GM11168 (cell line): Measurements from ENCODE around the gene CLDN3.
"Not testable (repeated sequence)": the region's sequence is repeated elsewhere in the genome, so short reads cannot be mapped to it uniquely, and the experiment has no call there.

Experiments used
- in situ Hi-C: fragments of 300-500 bp; cut with MboI; formaldehyde crosslinking; loops from one replicate; pipeline ENCODE4 v1.12.0; 2022; ENCODE audit warnings: low sequenced_read_pairs; ENCODE audit not compliant: unreplicated experiment

Gene CLDN3

DNA sequence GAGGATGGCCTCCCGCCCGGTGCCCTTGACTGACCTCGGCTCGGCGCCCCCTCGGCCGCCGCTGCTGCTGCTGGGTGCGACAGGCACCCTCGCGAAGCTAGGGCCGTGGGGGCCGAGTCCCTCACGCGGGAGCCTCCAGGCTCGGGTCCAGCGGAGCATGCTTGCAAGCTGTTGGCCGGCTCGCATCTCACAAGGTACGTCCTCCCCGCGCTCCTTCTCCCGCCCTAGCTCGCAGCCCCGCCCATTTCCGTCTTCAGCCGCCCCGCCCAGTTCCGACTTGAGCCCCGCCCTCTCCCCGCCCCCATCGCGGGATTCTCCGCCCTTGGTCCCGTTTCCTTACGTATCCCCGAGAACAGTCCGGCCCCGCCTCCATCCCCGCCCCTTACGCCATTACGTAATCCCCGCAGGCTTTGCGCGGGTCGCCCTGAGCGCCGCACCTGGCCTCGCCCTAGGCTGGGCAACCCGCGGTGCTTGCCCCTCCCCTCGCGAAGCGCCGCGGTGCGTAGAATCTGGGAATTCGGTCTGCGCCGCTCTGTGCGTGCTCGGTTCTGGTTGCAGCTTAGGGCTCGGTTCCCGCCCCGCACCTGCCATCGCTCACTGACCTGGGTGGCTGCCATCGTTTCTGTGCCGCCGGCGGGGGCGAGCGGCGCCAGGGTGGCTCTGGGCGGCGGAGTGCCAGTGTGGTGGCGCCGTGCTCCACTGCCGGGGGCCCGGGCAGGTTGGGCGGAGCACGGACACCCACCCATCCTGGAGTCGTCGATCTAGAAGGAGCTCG lies 31.3 kb downstream of the CLDN3 start, which contains the start of gene ABHD11:
ABHD11 (minus strand) TSS at position 191 of the 775 bp plus-strand sequence; CDS start at position 159, 32 bp downstream.
- in situ Hi-C loops, result no loop called here

DNA sequence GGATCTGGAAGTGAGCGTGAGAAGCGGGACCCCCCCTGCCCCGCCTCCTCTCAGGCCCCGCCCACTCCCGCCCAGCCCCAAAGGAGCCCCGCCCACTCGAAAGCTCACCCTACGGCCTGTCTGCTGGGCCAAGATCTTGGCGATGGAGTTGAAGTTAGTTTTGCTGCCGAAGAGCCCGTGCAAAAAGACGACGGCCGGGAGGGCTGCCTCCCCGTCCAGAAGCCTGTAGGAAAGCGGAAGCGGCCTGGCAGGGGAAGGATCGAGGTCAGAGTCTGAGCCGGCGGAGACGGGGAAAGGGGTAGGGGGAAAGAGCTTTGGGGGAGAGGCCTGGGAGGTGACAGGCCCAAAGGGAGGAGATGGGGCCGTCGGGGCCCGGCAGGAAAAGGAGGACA lies 31.9 kb downstream of the CLDN3 start:
- in situ Hi-C loops, result no loop called here

GRCh38 chr7:73737491-73738219 lies 32.4 kb downstream of the CLDN3 start:
- in situ Hi-C loops, result no loop called here

DNA sequence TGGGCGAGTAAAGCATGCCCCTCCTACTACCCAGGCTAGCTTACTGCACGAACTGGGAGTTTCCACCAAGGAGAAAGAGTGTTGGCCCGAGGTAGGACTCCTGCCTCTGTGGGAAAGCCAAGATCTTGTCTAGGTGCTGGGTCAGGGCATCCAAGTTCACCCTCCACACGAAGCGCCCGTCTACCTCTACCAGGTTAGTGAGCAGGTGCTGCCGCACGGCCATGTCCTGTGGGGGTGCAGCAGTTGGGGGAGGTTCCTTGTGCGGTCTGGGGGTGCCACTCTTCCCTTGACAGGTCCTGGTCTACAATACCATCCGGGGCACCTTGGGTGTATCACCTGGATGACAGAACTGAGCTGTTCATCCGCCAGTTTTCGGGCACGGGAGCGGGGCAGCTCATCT lies 33.2 kb downstream of the CLDN3 start:
- in situ Hi-C loops, result no loop called here

GRCh38 chr7:73735528-73735905 lies 34.6 kb downstream of the CLDN3 start:
- in situ Hi-C loops, result no loop called here

DNA sequence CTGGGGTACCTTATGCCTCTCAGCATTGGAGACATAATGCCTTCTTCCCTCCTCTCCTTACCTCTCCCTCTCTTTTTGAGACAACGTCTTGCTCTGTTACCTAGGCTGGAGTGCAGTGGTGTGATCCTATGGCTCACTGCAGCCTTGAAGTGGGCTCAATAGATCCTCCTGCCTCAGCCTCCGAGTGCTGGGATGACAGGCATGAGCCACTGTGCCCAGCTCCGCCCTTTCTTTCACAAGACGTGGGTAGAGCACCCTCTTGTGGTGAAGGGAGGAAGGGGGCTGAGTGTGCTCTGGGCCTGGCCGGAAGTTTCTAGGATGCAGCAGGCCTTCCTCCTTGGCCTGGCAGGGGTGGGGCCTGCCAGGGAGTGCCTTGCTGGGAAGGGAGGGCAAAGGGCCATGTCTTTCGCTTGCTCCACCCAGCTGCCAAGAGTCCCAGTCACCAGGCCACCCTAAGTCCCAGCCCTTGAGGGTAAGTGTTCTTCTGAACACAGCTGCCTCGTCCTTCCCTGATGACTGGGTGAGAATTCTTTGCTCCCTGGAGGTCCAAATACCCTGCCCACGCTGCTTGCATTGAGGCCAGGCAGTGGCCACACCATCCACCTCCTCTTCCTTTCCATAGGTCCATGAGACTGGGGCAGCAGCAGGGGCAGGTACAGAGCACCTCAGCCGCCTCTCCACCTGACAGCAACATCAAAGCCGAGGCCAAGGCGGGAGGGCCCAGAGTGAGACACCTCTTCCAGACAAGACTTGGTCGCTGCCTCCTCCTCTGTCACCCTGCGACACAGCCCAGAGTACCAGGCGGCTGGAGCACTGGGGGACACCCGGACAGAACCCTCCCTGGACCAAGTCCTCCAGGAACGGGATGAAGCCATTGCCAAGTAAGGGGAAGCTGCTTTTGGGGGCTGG lies 35.2 kb downstream of the CLDN3 start:
- in situ Hi-C loops, result no loop called here

DNA sequence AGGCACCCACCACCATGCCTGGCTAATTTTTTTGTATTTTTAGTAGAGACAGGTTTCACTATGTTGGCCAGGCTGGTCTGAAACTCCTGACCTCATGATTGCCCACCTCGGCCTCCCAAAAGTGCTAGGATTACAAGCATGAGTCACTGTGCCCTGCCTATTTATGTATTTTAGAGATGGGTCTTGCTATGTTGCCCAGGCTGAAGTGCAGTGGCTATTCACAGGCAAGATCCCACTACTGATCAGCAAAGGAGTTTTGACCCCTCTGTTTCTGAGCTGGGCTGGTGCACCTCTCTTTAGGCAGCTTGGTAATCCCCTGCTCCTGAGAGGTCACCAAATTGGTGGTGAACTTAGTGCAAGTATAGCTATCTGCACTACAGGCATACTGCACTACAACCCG lies 37.7 kb downstream of the CLDN3 start:
- in situ Hi-C loops, result no loop called here

DNA sequence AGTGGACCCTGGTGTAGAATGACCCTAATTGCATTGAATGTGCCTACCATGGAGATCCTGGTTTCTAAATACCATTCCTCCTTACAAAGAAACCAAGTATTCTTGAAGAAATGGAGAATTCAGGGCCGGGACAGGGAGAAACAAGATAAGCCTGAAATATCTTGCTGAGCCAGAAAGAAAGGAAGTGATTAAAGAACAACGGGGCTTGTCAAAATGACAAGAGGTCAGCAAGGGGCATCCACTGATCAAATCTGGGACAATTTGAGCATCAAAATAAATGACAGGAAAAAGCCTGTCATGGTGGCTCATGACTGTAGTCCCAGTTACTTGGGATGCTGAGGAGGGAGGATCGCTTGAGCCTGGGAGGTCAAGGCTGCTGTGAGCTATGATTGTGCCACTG lies 39.6 kb downstream of the CLDN3 start:
- in situ Hi-C loops, result no loop called here

DNA sequence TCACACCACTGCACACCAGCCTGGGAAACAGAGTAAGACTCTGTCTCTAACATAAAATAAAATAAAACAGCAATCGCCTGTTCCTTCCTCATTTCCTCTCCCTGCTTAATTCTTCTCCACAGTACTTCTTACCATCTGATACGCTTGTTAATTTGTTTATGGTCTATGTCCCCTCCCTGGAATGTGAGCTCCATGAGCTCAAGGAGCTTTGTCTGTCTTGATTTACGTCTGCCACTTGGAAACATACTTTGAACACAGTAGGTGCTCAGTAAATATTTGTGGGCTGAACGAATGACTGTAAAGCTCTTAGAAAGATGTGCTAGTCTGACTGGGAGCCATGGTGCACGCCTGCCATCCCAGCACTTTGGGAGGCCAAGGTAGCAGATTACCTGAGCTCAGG lies 41.5 kb downstream of the CLDN3 start:
- in situ Hi-C loops, result loop anchor here (5.0 kb wide), 1 partner anchor 121 kb away; no protein-coding TSS in a partner anchor

DNA sequence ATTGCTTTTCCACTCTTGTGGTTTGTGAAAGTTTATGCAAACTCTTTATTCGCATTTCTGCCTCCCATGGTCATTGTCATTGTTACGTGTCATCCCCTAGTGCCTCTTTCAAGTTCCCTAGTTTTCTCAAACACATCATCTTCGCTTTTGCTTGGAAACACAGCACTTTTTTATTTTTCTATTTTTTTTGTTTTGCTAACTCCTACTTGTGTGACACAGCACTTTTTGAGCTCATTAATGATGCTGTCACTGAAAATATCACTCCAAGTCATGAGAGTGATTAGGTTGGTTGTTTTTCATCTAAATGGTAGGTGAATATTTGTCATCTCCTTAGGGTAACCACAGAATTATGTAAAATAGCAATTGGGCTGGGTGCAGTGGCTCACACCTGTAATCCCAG lies 42.1 kb downstream of the CLDN3 start:
- in situ Hi-C loops, result loop anchor here (5.0 kb wide), 1 partner anchor 121 kb away; no protein-coding TSS in a partner anchor

- in situ Hi-C loops, result loop anchor here (5.0 kb wide), 1 partner anchor 119 kb away; no protein-coding TSS in a partner anchor
Measured at GRCh38 chr7:73726083-73726466, 44.0 kb downstream of the CLDN3 start.

DNA sequence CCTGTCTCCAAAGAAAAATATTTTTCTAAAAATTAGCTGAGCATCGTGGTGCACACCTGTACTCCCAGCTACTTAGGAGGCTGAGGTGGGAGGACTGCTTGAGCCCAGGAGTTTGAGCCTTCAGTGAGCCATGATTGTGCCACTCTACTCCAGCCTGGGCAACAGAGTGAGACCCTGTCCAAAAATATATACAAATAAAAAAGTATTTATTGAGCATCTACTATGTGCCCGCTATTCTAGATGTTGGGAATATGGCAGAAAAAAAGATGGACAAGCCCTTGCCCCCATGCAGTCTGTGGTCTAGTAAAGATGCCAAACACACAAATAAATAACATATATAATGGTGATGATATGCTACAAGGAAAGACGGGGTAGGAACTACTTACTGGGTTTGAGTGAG lies 46.3 kb downstream of the CLDN3 start:
- in situ Hi-C loops, result no loop called here

GRCh38 chr7:73722785-73723184 lies 47.3 kb downstream of the CLDN3 start:
- in situ Hi-C loops, result no loop called here

DNA sequence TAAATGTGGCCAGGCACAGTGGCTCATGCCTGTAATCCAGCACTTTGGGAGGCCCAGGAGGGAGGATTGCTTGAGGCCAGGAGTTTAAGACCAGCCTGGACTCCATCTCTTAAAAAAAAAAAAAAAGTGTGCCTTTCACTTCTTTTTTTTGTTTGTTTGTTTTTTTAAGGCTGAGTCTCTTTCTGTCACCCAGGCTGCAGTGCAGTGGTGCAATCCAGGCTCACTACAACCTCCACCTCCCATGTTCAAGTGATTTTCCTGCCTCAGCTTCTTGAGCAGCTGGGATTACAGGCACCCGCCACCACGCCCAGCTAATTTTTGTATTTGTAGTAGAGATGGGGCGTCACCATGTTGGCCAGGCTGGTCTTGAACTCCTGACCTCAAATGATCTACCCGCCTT lies 47.9 kb downstream of the CLDN3 start:
- in situ Hi-C loops, result not testable (repeated sequence)

GRCh38 chr7:73721377-73721817 lies 48.7 kb downstream of the CLDN3 start:
- in situ Hi-C loops, result no loop called here

- in situ Hi-C loops, result not testable (repeated sequence)
Measured at GRCh38 chr7:73720443-73720842, 49.6 kb downstream of the CLDN3 start.

DNA sequence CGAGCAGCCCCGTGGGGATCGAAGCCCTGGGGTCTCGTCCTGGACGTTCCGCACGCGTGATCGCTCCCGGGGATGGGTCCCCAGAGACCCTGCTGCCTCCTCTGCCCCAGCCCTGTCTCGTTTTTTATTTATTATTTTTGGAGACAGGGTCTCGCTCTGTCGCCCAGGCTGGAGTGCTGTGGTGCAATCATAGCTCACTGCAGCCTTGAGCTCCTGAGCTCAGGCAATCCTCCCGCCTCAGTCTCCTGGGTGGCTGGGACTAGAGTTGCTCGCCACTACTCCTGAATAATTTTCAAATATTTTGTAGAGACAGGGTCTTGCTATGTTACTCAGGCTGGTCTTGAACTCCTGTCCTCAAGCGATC lies 50.3 kb downstream of the CLDN3 start:
- in situ Hi-C loops, result no loop called here
